Measurements from ENCODE around the gene WDR33. TPM values are rescaled to one million over a fixed set of nuclear protein-coding genes. Genes with fewer than 3 reads are reported as not detected.

Gene WDR33
- total and polyA plus RNA-seq, 2 of the 13 experiments (the other 11 are each of a cell fraction or from before 2014, with no cell fraction given), result 54.9 to 78.2 TPM

DNA sequence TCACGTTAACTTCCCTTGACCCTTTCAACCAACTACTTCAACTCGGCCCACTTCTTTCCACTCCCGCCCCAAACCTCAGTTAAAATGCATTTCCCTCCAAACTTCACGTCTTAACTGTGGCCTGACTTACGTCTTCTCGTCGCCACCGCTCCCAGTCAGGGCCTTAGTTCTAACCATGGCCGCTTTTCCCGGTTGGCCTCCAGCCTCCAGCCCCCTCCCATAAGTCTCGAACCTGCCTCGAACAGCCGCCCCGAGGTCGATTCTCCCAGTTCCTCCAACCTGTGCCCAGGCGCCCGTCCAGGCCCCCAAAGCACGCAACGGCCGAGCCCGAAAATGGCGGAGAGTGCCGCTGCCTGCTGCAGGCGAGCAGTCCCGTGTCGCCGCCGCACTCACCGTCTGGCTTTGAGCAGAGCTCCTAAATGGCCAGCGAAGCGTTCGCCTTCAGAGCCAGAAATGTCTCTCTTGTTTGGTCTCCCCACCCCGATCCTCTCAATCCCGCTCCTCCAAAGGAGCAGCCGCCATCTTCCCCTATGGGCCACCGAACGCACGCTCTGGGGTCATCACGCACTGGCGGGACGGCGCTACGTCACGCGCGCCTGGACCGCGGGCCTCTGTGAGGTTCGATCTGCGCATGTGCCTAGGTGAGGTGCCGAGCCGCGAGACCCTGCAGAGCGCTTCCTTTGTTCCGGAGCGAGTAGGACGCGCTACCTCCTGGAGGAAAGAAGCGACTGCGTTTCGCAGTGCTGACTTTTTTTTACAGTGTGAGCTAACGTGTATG is at the start of gene WDR33 (continued):
- TF ChIP-seq, protein P1, sequence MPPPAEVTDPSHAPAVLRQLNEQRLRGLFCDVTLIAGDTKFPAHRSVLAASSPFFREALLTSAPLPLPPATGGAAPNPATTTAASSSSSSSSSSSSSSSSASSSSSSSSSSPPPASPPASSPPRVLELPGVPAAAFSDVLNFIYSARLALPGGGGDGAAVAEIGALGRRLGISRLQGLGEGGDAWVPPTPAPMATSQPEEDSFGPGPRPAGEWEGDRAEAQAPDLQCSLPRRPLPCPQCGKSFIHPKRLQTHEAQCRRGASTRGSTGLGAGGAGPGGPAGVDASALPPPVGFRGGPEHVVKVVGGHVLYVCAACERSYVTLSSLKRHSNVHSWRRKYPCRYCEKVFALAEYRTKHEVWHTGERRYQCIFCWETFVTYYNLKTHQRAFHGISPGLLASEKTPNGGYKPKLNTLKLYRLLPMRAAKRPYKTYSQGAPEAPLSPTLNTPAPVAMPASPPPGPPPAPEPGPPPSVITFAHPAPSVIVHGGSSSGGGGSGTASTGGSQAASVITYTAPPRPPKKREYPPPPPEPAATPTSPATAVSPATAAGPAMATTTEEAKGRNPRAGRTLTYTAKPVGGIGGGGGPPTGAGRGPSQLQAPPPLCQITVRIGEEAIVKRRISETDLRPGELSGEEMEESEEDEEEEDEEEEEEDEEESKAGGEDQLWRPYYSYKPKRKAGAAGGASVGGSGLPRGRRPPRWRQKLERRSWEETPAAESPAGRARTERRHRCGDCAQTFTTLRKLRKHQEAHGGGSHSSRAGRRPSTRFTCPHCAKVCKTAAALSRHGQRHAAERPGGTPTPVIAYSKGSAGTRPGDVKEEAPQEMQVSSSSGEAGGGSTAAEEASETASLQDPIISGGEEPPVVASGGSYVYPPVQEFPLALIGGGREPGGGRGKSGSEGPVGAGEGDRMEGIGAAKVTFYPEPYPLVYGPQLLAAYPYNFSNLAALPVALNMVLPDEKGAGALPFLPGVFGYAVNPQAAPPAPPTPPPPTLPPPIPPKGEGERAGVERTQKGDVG (CRISPR knock-in tag; IDR thresholded peaks at IDR 0.05; ENCODE audit: borderline replicate concordance), result peak; percentile 90; the same call in 1 of the 2 replicates
- no peak for TF ChIP-seq SUZ12 (IDR thresholded peaks at IDR 0.05; ENCODE audit: low read depth, low read length)
- no peak; the same call in 1 of the 2 replicates for TF ChIP-seq ZFP36L1 (CRISPR knock-in tag; IDR thresholded peaks at IDR 0.05)
- no peak for TF ChIP-seq ZNF3 (CRISPR knock-in tag; IDR thresholded peaks at IDR 0.05)
- peak; percentile 97 for TF ChIP-seq YEATS4 (CRISPR knock-in tag; IDR thresholded peaks at IDR 0.05; ENCODE audit: borderline replicate concordance)
- TF ChIP-seq MYC (CRISPR knock-in tag; IDR thresholded peaks at IDR 0.05; ENCODE audit: borderline replicate concordance), result peak; percentile 94
- no peak; the same call in 1 of the 2 replicates for TF ChIP-seq ZNF34 (CRISPR knock-in tag; IDR thresholded peaks at IDR 0.05; ENCODE audit: borderline replicate concordance)
- TF ChIP-seq, protein P2, sequence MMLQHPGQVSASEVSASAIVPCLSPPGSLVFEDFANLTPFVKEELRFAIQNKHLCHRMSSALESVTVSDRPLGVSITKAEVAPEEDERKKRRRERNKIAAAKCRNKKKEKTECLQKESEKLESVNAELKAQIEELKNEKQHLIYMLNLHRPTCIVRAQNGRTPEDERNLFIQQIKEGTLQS (CRISPR knock-in tag; IDR thresholded peaks at IDR 0.05), result no peak
- TF ChIP-seq E2F2 (CRISPR knock-in tag; IDR thresholded peaks at IDR 0.05; ENCODE audit: borderline replicate concordance), result peak; percentile 9; the same call in 1 of the 2 replicates
- TF ChIP-seq MBD4 (IDR thresholded peaks at IDR 0.05; ENCODE audit: borderline replicate concordance, low read length), result no peak
- peak; percentile 62 for TF ChIP-seq HMG20B (CRISPR knock-in tag; conservative IDR thresholded peaks at IDR 0.05)
- TF ChIP-seq GMEB2 (CRISPR knock-in tag; IDR thresholded peaks at IDR 0.05; ENCODE audit: low read depth), result peak; percentile 98
- TF ChIP-seq ISL2 (CRISPR knock-in tag; IDR thresholded peaks at IDR 0.05), result no peak; the same call in 1 of the 2 replicates
- TF ChIP-seq CENPT (CRISPR knock-in tag; IDR thresholded peaks at IDR 0.05; ENCODE audit: low read depth), result 0 out of 2 replicates have a peak, but pooled peaks have one; percentile 37
- no peak for TF ChIP-seq MLLT10 (CRISPR knock-in tag; IDR thresholded peaks at IDR 0.05)
- TF ChIP-seq ZBTB10 (CRISPR knock-in tag; IDR thresholded peaks at IDR 0.05; ENCODE audit: borderline replicate concordance), result peak; percentile 67; the same call in 1 of the 2 replicates
- peak; percentile 78 for TF ChIP-seq WIZ (CRISPR knock-in tag; IDR thresholded peaks at IDR 0.05)
- no peak for TF ChIP-seq MED13 (CRISPR knock-in tag; IDR thresholded peaks at IDR 0.05)
- TF ChIP-seq TRIM24 (CRISPR knock-in tag; IDR thresholded peaks at IDR 0.05), result no peak
- TF ChIP-seq GZF1 (CRISPR knock-in tag; IDR thresholded peaks at IDR 0.05), result peak; percentile 87
- peak; percentile 99 for TF ChIP-seq ZNF883 (CRISPR knock-in tag; IDR thresholded peaks at IDR 0.05; ENCODE audit: not compliant biosample characterization)
